Measurements from ENCODE around the gene DCDC1.

DCDC1 gene

GRCh38 chr11:31369348-31370329 is at the start of gene DCDC1, which contains the start of gene DNAJC24:
TSS of gene DCDC1 (minus strand) at chr11:31369739. CDS start at chr11:31328280, 41,459 bp downstream.
TSS of gene DNAJC24 (plus strand) at chr11:31369860. CDS start at chr11:31370749, 889 bp downstream.
- Mint-ChIP-seq H3K9me3 (no peaks in the 10 kb centered on the region), H3K36me3 (ENCODE audit: low read depth) (peaks cover 3% of the 10 kb centered on the region), H3K4me3 (peak within 1 kb of the TSS; percentile 93 to 97 (median 95)), H3K4me1 (peaks cover 21% of the 10 kb centered on the region), H3K27ac (peak within 1 kb of the TSS; percentile 79 to 96 (median 95)), H3K27me3 (ENCODE audit: low read depth) (peaks cover 9% of the 10 kb centered on the region)
- TF ChIP-seq, protein P1, sequence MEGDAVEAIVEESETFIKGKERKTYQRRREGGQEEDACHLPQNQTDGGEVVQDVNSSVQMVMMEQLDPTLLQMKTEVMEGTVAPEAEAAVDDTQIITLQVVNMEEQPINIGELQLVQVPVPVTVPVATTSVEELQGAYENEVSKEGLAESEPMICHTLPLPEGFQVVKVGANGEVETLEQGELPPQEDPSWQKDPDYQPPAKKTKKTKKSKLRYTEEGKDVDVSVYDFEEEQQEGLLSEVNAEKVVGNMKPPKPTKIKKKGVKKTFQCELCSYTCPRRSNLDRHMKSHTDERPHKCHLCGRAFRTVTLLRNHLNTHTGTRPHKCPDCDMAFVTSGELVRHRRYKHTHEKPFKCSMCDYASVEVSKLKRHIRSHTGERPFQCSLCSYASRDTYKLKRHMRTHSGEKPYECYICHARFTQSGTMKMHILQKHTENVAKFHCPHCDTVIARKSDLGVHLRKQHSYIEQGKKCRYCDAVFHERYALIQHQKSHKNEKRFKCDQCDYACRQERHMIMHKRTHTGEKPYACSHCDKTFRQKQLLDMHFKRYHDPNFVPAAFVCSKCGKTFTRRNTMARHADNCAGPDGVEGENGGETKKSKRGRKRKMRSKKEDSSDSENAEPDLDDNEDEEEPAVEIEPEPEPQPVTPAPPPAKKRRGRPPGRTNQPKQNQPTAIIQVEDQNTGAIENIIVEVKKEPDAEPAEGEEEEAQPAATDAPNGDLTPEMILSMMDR (IDR thresholded peaks at IDR 0.05; ENCODE audit: unreplicated experiment in 3 of 3): no peak

DNA sequence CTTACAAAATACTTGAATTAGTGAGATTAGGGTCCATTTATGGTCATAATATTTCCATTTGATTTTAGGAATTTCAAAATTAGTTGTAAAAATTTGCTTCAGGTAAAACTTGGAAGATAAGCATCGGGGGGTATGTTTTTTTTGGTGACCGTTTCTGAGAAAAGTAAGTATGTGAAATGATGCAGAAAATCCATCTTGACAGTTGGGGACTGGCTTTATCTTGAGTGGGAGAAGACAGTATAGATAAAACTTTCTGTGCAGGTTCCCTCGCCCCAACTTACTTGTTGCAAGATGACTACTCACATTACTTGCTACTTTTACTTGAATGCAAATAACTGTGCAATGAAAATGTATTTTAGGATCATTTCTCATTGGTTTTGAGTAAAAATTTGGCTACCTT is 49.6 kb upstream of the DCDC1 start:
- Mint-ChIP-seq H3K27me3 (ENCODE audit: low read depth) (no peaks in the 10 kb centered on the region), H3K27ac (no peak overlapping the region), H3K9me3 (no peaks in the 10 kb centered on the region), H3K36me3 (ENCODE audit: low read depth) (peaks cover 4% of the 10 kb centered on the region), H3K4me3 (no peak overlapping the region), H3K4me1 (no peaks in the 10 kb centered on the region)
- TF ChIP-seq, protein P1 (IDR thresholded peaks at IDR 0.05; ENCODE audit: unreplicated experiment in 3 of 3): no peak

- Mint-ChIP-seq H3K27me3 (ENCODE audit: low read depth) (no peaks in the 10 kb centered on the region), H3K27ac (no peak overlapping the region), H3K36me3 (ENCODE audit: low read depth) (peaks cover 4% of the 10 kb centered on the region), H3K4me1 (no peaks in the 10 kb centered on the region), H3K9me3 (no peaks in the 10 kb centered on the region), H3K4me3 (no peak overlapping the region)
- TF ChIP-seq, protein P1 (IDR thresholded peaks at IDR 0.05; ENCODE audit: unreplicated experiment in 3 of 3): no peak
Observed at GRCh38 chr11:31417816-31418215, 48.3 kb upstream of the DCDC1 start.

GRCh38 chr11:31417357-31417756 is 47.8 kb upstream of the DCDC1 start:
- TF ChIP-seq, protein P1 (IDR thresholded peaks at IDR 0.05; ENCODE audit: unreplicated experiment in 3 of 3): no peak
- H3K27ac Mint-ChIP-seq: peak overlapping the region in 1 of 3 experiments; percentile 25
- no peaks in the 10 kb centered on the region for H3K4me1 Mint-ChIP-seq
- H3K4me3 Mint-ChIP-seq: no peak overlapping the region
- H3K36me3 Mint-ChIP-seq (ENCODE audit: low read depth): peaks cover 4% of the 10 kb centered on the region
- no peaks in the 10 kb centered on the region for H3K9me3 Mint-ChIP-seq
- no peaks in the 10 kb centered on the region for H3K27me3 Mint-ChIP-seq (ENCODE audit: low read depth)

DNA sequence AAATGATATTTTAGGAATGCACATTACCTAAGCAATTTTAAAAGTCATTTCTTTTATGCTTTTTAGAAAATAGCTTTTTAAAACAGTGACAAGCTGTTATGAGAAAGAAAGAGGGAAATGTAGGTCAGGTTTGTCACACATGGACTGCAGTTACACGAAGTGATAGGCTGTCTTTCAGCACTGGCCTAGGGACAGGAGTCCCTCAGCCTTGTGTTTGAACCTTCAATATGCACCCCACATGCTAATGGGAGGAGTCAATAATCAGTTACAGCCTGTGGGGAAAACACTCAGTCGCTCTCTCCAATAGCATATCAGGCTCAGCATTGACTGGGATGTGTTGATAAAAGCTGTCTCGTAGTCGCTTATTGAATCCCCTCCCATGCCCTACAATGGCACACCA is 45.9 kb upstream of the DCDC1 start:
- no peak overlapping the region for H3K4me3 Mint-ChIP-seq
- TF ChIP-seq, protein P1 (IDR thresholded peaks at IDR 0.05; ENCODE audit: unreplicated experiment in 3 of 3): no peak
- no peaks in the 10 kb centered on the region for H3K4me1 Mint-ChIP-seq
- no peaks in the 10 kb centered on the region for H3K27me3 Mint-ChIP-seq (ENCODE audit: low read depth)
- H3K36me3 Mint-ChIP-seq (ENCODE audit: low read depth): peaks cover 14% of the 10 kb centered on the region
- H3K9me3 Mint-ChIP-seq: peaks cover 4% of the 10 kb centered on the region
- H3K27ac Mint-ChIP-seq: no peak overlapping the region

All from nephron (organoid).